HFF-Myc (cell line): ENCODE results near the gene SLC23A3.

Source experiments
- DNase-seq: peaks from one replicate; pipeline ENCODE4 v3.0.0-alpha.2; 2011; ENCODE audit warnings: low read depth; ENCODE audit errors: extremely low read depth
- H3K4me3 ChIP-seq: replicated peaks from 2 replicates; pipeline ENCODE4 v1.5.1; 2011; ENCODE audit warnings: low read depth, mild to moderate bottlenecking, control low read depth, low read length
- CTCF ChIP-seq: IDR thresholded peaks from 2 replicates; pipeline ENCODE4 v1.5.1; 2012; ENCODE audit warnings: mild to moderate bottlenecking, low read depth, low read length, control low read depth; ENCODE audit errors: missing control alignments

Gene SLC23A3

GRCh38 chr2:219214141-219214540 lies 44.3 kb upstream of the SLC23A3 start:
- no peak for DNase-seq
- no peak for TF ChIP-seq CTCF

GRCh38 chr2:219213486-219214071 lies 43.8 kb upstream of the SLC23A3 start:
- DNase-seq, result no peak
- no peak overlapping the region for H3K4me3 ChIP-seq
- TF ChIP-seq CTCF, result no peak

More at GRCh38 chr2:219214141-219214540, 44.3 kb upstream of the SLC23A3 start:
- no peak overlapping the region for H3K4me3 ChIP-seq

GRCh38 chr2:219213026-219213415 lies 43.2 kb upstream of the SLC23A3 start:
- no peak for DNase-seq
- H3K4me3 ChIP-seq, result no peak overlapping the region
- TF ChIP-seq CTCF, result no peak

GRCh38 chr2:219210886-219211362 lies 41.1 kb upstream of the SLC23A3 start:
- no peak overlapping the region for H3K4me3 ChIP-seq
- TF ChIP-seq CTCF, result no peak
- DNase-seq, result no peak

- no peak overlapping the region for H3K4me3 ChIP-seq
- TF ChIP-seq CTCF, result no peak
- DNase-seq, result no peak
Observed at GRCh38 chr2:219210196-219210885, 40.5 kb upstream of the SLC23A3 start.

- H3K4me3 ChIP-seq, result no peak overlapping the region
- TF ChIP-seq CTCF, result no peak
- no peak for DNase-seq
Observed at GRCh38 chr2:219209236-219210195, 39.7 kb upstream of the SLC23A3 start.
